Endothelial cell (in vitro differentiated cells): ENCODE results near the gene SEC14L1. TPM values are rescaled to one million over a fixed set of nuclear protein-coding genes. Genes with fewer than 3 reads are reported as not detected.

Source experiments
- DNase-seq: peaks from one replicate; pipeline ENCODE4 v3.0.0; 2021; ENCODE audit warnings: low spot score
- H3K27ac Mint-ChIP-seq: one replicate; pipeline ENCODE4 v1.8.0; 2021; ENCODE audit warnings: mixed read lengths, inconsistent platforms; ENCODE audit not compliant: unreplicated experiment
- H3K27me3 Mint-ChIP-seq: one replicate; pipeline ENCODE4 v1.8.0; 2021; ENCODE audit warnings: mild to moderate bottlenecking, moderate library complexity, mixed read lengths, inconsistent platforms; ENCODE audit not compliant: unreplicated experiment
- H3K36me3 Mint-ChIP-seq: one replicate; pipeline ENCODE4 v1.8.0; 2021; ENCODE audit warnings: mild to moderate bottlenecking, low read depth, mixed read lengths, inconsistent platforms; ENCODE audit not compliant: unreplicated experiment
- H3K4me1 Mint-ChIP-seq: one replicate; pipeline ENCODE4 v1.8.0; 2021; ENCODE audit warnings: mild to moderate bottlenecking, mixed read lengths, inconsistent platforms; ENCODE audit not compliant: unreplicated experiment
- H3K4me3 Mint-ChIP-seq: one replicate; pipeline ENCODE4 v1.8.0; 2021; ENCODE audit warnings: mild to moderate bottlenecking, mixed read lengths, inconsistent platforms; ENCODE audit not compliant: unreplicated experiment
- H3K9me3 Mint-ChIP-seq: one replicate; pipeline ENCODE4 v1.8.0; 2021; ENCODE audit warnings: mixed read lengths, inconsistent platforms; ENCODE audit not compliant: unreplicated experiment
- CTCF ChIP-seq: fragments of 200-600 bp; sonication (generic); IDR thresholded peaks from one replicate; pipeline ENCODE4 v1.5.0; 2021; ENCODE audit warnings: antibody characterized with exemption; ENCODE audit not compliant: unreplicated experiment
- total RNA-seq: library from RNA; stranded (reverse); fragmentation: NEBNext Ultra II Directional; extraction: Animal tissue kit (Norgen Biotek cat#: 25700); gene quantifications from one replicate; pipeline ENCODE4 v1.2.1, GENCODE V29; 2021; ENCODE audit not compliant: unreplicated experiment

SEC14L1 gene
- total RNA-seq, 1 donor from 2014 or later = 315 TPM

- H3K36me3 Mint-ChIP-seq = no peaks in the 10 kb centered on the region
- H3K27ac Mint-ChIP-seq = no peak overlapping the region
- DNase-seq = no peak
- no peak overlapping the region for H3K4me3 Mint-ChIP-seq
- H3K27me3 Mint-ChIP-seq = peaks cover 11% of the 10 kb centered on the region
- TF ChIP-seq CTCF = no peak
- no peaks in the 10 kb centered on the region for H3K9me3 Mint-ChIP-seq
- peaks cover 25% of the 10 kb centered on the region for H3K4me1 Mint-ChIP-seq
Observed at GRCh38 chr17:77258638-77259037, 117.9 kb downstream of the SEC14L1 start.

GRCh38 chr17:77264617-77265230 is 124.0 kb downstream of the SEC14L1 start:
- Mint-ChIP-seq H3K27ac (no peak overlapping the region), H3K9me3 (no peaks in the 10 kb centered on the region), H3K4me3 (no peak overlapping the region), H3K4me1 (peaks cover 12% of the 10 kb centered on the region), H3K27me3 (peaks cover 1% of the 10 kb centered on the region), H3K36me3 (no peaks in the 10 kb centered on the region)
- no peak for DNase-seq
- TF ChIP-seq CTCF = no peak

GRCh38 chr17:77266213-77266612 is 125.4 kb downstream of the SEC14L1 start:
- no peaks in the 10 kb centered on the region for H3K27me3 Mint-ChIP-seq
- no peak overlapping the region for H3K4me3 Mint-ChIP-seq
- no peaks in the 10 kb centered on the region for H3K36me3 Mint-ChIP-seq
- no peaks in the 10 kb centered on the region for H3K9me3 Mint-ChIP-seq
- no peak for TF ChIP-seq CTCF
- H3K27ac Mint-ChIP-seq = no peak overlapping the region
- DNase-seq = no peak
- peaks cover 10% of the 10 kb centered on the region for H3K4me1 Mint-ChIP-seq
